HFF-Myc (cell line): ENCODE results near the gene FLT1.

Source experiments
- DNase-seq: peaks from one replicate; pipeline ENCODE4 v3.0.0-alpha.2; 2011; ENCODE audit warnings: low read depth; ENCODE audit errors: extremely low read depth
- H3K4me3 ChIP-seq: replicated peaks from 2 replicates; pipeline ENCODE4 v1.5.1; 2011; ENCODE audit warnings: low read depth, mild to moderate bottlenecking, control low read depth, low read length
- TF ChIP-seq, protein P1 (sequence below): IDR thresholded peaks from 2 replicates; pipeline ENCODE4 v1.5.1; 2012; ENCODE audit warnings: mild to moderate bottlenecking, low read depth, low read length, control low read depth; ENCODE audit errors: missing control alignments

The FLT1 gene

DNA sequence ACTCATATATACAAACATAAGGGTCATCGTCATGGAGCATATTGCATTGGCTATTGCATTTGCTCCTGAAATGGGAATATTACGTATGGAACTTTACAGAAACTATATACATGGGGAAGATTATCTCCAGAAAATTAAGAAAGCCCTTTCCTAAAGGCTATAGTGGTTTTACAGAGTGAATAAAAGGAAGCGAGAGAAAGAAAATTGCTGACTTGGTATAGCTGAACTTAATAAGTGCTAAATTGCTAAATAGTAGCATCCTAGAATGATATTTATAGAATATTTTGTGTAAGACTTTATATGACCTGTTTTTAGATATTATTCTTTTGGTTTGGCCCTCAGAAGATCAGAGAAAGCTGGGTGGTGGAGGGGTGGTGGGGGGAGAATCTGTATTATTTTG lies 114.6 kb downstream of the FLT1 start:
- DNase-seq, result no peak
- no peak overlapping the region for H3K4me3 ChIP-seq
- TF ChIP-seq, protein P1, sequence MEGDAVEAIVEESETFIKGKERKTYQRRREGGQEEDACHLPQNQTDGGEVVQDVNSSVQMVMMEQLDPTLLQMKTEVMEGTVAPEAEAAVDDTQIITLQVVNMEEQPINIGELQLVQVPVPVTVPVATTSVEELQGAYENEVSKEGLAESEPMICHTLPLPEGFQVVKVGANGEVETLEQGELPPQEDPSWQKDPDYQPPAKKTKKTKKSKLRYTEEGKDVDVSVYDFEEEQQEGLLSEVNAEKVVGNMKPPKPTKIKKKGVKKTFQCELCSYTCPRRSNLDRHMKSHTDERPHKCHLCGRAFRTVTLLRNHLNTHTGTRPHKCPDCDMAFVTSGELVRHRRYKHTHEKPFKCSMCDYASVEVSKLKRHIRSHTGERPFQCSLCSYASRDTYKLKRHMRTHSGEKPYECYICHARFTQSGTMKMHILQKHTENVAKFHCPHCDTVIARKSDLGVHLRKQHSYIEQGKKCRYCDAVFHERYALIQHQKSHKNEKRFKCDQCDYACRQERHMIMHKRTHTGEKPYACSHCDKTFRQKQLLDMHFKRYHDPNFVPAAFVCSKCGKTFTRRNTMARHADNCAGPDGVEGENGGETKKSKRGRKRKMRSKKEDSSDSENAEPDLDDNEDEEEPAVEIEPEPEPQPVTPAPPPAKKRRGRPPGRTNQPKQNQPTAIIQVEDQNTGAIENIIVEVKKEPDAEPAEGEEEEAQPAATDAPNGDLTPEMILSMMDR, result no peak

DNA sequence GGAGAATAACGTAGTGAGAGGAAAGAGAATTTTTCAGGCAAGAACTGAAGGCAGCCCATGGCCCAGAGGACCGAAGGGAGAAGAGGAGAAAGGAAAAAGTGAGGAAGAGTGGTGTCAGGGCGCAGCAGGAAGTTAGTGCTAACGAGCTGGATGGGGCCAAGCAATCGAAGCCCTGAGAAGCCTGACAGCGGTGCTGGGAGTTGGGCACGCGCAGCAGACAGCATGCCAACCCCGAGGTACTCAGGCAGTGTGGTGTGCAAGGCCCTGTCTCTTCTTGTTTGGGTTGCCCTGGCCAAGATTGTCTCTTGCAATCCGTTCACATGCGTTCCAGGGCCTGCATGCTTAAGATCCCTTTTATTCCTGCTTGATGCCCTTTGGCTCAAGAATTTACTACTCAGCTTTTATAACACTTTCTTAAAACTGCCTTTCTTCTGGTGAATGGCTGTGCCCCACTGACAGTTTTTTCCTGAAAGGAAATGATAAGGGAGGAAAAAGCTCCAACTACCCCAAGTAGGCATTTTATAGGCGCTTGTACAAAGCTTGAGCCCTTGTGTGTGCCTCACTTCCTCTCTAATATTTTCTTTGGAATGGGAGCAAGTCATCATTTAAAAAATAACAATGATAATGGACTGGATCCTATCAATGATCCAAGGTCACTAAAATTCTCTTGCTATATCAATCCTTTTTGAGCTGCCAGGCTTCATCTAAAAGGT lies 115.4 kb downstream of the FLT1 start:
- DNase-seq, result no peak
- TF ChIP-seq, protein P1, result no peak
- no peak overlapping the region for H3K4me3 ChIP-seq

DNA sequence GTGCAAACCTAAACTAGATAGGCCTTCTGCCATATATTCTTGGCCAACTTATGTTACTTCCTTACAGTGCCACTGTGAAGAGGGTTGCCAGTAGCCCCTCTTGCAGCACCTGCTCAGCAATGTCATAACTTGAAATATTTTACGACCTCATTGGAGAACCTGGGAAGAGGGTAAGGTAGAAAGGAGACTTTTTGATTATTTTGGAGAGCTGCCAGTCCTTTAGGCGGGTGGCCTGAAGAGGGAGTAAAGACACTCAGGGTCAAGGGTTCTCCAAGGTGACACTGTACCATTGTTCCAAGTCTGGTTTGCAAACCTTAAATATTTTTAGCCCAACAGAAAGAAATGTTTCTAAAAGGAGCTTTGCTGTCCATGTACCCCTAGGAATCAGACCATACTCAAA lies 118.3 kb downstream of the FLT1 start:
- DNase-seq, result no peak
- no peak overlapping the region for H3K4me3 ChIP-seq
- TF ChIP-seq, protein P1, result no peak

DNA sequence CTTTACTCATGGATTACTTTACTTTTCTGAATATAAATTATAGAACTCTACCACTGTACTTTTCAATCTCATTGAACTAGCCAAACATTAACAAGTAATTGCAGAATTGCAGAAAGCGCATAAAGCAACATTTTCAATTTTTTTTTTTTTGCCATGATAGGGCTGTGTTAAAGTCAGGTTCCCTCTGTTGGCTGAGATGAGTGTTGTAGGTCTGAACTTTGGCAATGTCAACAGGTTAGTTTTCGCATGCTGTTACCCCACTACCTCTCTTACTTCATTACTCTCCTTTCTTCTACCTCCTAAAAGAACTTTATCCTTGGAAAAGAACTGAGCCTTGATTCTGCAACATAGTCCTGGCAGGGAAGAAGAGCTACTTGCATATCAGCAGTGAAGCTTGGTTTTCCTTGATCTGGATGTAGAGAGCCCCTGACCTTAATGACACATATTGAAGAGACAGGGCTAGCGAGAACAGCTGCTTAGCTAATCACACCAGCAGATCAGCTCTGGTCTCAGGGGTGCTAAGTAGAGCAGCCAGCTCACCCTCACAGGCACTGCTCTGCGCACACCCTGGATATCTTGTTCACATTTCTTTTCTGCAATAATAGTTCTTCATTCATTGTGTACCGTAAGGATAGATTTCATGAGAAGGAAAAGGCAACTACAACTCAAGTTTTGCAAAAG lies 119.5 kb downstream of the FLT1 start:
- no peak overlapping the region for H3K4me3 ChIP-seq
- no peak for DNase-seq
- TF ChIP-seq, protein P1, result no peak

DNA sequence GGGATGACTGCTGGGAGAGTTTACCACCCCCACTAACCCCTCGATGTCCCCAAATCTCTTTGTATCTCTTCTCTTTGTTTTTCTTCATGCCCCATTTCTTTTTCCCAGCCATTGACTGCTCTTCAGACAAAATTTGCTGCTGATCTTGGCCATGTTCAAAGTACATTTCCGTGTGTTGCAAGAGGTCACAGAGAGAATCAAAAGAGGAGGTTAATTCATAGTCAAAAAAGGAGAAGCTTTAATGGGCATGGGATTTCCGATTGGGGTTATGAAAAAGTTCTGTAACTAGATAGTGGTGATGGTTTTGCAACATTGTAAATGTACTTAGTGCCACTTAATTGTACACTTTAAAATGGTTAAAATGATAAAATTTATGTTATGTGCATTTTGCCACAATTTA lies 121.1 kb downstream of the FLT1 start:
- TF ChIP-seq, protein P1, result no peak
- no peak for DNase-seq
- no peak overlapping the region for H3K4me3 ChIP-seq

DNA sequence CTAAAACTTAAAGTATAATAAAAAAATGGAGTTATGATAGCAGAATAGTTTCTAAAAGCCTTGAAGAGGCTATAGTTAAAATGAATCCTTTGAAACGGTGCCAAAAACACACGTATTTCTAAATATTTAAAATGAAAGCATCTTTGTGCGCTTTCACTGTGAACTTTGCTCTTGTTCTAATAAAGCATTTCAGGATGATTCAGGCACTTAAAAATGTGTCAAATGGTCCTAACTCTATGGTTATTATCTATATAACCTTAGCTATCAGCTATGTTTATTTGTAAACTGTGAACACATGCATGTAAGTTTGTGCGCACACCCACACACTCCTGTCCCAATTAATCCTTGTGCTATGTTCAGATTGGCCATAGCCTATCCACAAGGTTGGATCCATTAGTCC lies 124.5 kb downstream of the FLT1 start:
- no peak for DNase-seq
- TF ChIP-seq, protein P1, result no peak
- H3K4me3 ChIP-seq, result no peak overlapping the region
